ENCODE data around the gene SPRED1.

Gene SPRED1

GRCh38 chr15:38260077-38260476 lies 7.4 kb downstream of the SPRED1 start:
- no peak for TF ChIP-seq CTCF (conservative IDR thresholded peaks at IDR 0.05; ENCODE audit: low read depth)
- ChIA-PET CTCF (interaction anchor here (0.6 to 1.0 kb wide), 4 partner anchors 8 to 272 kb away, joined by 3 to 5 read pairs (median 4); no protein-coding TSS in a partner anchor), POLR2A (ENCODE audit: low non-redundant PET) (no interaction called here)
- no peak overlapping the region for H3K27ac ChIP-seq
- no peak for DNase-seq (ENCODE audit: low spot score)

GRCh38 chr15:38263251-38263650 lies 10.6 kb downstream of the SPRED1 start:
- DNase-seq (ENCODE audit: low spot score): no peak
- TF ChIP-seq CTCF (conservative IDR thresholded peaks at IDR 0.05; ENCODE audit: low read depth): no peak
- ChIA-PET POLR2A (ENCODE audit: low non-redundant PET) (no interaction called here), CTCF (no interaction called here)
- no peak overlapping the region for H3K27ac ChIP-seq

GRCh38 chr15:38263996-38264395 lies 11.4 kb downstream of the SPRED1 start:
- ChIA-PET POLR2A (ENCODE audit: low non-redundant PET) (no interaction called here), CTCF (interaction anchor here (0.5 kb wide), 1 partner anchor 268 kb away, joined by 3 read pairs; no protein-coding TSS in a partner anchor)
- no peak for DNase-seq (ENCODE audit: low spot score)

GRCh38 chr15:38266247-38266986 lies 13.8 kb downstream of the SPRED1 start:
- ChIA-PET CTCF (interaction anchor here (0.6 kb wide), 1 partner anchor 15 kb away, joined by 4 read pairs; no protein-coding TSS in a partner anchor), POLR2A (ENCODE audit: low non-redundant PET) (no interaction called here)
- no peak for DNase-seq (ENCODE audit: low spot score)
- no peak for TF ChIP-seq CTCF (conservative IDR thresholded peaks at IDR 0.05; ENCODE audit: low read depth)
- peak overlapping the region; percentile 80 for H3K27ac ChIP-seq

More at GRCh38 chr15:38263996-38264395, 11.4 kb downstream of the SPRED1 start:
- no peak overlapping the region for H3K27ac ChIP-seq
- no peak for TF ChIP-seq CTCF (conservative IDR thresholded peaks at IDR 0.05; ENCODE audit: low read depth)

- TF ChIP-seq CTCF (conservative IDR thresholded peaks at IDR 0.05; ENCODE audit: low read depth): no peak
- no peak for DNase-seq (ENCODE audit: low spot score)
- no peak overlapping the region for H3K27ac ChIP-seq
- POLR2A ChIA-PET (ENCODE audit: low non-redundant PET): no interaction called here
- CTCF ChIA-PET: interaction anchor here (0.6 to 0.7 kb wide), 2 partner anchors 16 to 122 kb away, joined by 3 to 4 read pairs; no protein-coding TSS in a partner anchor
Measured at GRCh38 chr15:38267421-38268022, 14.9 kb downstream of the SPRED1 start.

- DNase-seq (ENCODE audit: low spot score): no peak
- ChIA-PET POLR2A (ENCODE audit: low non-redundant PET) (no interaction called here), CTCF (interaction anchor here (0.7 kb wide), 1 partner anchor 42 kb away, joined by 3 read pairs; no protein-coding TSS in a partner anchor)
- TF ChIP-seq CTCF (conservative IDR thresholded peaks at IDR 0.05; ENCODE audit: low read depth): no peak
- no peak overlapping the region for H3K27ac ChIP-seq
Measured at GRCh38 chr15:38271144-38271543, 18.5 kb downstream of the SPRED1 start.

Measured in RWPE1 (cell line).